Esophagus mucosa (tissue), 1 donor: ENCODE data around the gene ARG1. TPM values are rescaled to one million over a fixed set of nuclear protein-coding genes. Genes with fewer than 3 reads are reported as not detected.
"Not testable (repeated sequence)": the region's sequence is repeated elsewhere in the genome, so short reads cannot be mapped to it uniquely, and the experiment has no call there.

ENCODE experiments used
- ATAC-seq: fragments of 200-7000 bp; cut with Tn5 transposase; one replicate; pipeline ENCODE4 v1.9.1; 2020
- total RNA-seq: library from RNA; stranded (reverse); gene quantifications from one replicate; pipeline ENCODE4 v1.2.4, GENCODE V29; 2023
- donor health status: DM: yes; HTN: yes; CAD: no.

Gene ARG1
- total RNA-seq = not detected

DNA sequence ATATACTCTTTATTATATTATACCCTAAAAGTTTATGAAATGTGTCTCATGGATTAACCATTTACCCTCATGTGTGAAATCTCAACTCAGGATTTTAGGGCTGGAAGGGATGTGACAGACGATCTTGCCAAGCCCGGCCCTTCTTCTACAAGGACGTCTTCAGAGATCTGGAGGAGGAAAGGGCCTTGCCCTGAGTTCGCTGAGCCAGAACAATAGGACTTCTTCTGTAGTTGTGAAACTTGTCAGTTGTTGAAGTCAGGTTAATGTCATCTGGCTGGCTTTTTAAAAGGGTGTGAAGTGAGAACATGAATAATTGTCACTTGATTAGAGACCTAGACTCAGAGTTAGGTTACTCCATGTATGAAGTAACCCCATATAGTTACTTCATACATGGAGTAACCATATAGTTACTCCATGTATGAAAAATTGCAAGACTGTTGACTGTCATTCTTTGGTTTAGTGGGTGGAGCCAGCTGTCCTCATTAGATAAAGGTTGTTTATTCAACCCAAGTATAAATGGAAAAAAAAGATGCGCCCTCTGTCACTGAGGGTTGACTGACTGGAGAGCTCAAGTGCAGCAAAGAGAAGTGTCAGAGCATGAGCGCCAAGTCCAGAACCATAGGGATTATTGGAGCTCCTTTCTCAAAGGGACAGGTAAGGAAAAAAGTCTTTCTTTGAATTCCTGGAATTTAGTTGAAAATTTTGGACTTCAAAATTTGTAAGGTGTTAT lies at the start of gene ARG1:
Gene ARG1 (plus strand): TSS at position 541 of the 730 bp plus-strand sequence. CDS start 57 bp downstream, at position 598.
- ATAC-seq = peak; percentile 23

DNA sequence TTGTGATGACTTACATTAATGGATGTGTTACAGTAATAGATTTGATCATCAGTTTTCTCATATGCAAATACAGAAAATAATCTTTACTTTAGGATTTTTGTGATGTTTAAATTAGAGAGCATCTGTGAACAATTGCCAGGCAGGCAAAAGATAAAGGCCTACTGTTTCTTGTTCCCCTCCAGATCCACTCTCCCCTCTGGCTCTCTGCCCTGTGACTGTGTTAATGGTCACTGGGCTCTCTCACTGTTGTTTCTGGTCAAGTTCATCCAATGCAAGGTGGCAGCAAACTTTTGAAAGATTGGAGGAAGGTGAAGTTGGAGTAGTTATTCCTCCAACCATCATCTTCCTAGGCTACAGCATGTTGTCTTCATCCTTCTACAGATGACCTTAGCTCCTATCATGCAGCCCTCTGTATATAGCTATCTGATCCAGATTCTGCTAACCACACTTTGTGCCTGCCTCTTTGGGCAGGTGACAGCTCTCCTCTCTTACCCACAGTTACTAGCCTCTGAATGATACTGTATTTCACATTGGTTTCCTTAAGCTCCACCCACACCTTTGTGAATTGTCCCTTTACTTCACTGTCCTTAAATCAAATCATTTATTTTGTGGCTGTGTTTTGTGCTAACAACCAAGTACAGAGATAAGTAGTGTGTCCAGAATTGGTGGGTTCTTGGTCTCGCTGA lies 48.9 kb upstream of the ARG1 start:
- no peak for ATAC-seq

GRCh38 chr6:131524695-131525336 lies 48.2 kb upstream of the ARG1 start:
- ATAC-seq = no peak

- not testable (repeated sequence) for ATAC-seq
These were observed 42.1 kb upstream of the ARG1 start for GRCh38 chr6:131530936-131531335.

GRCh38 chr6:131531681-131532080 lies 41.3 kb upstream of the ARG1 start:
- ATAC-seq = not testable (repeated sequence)

DNA sequence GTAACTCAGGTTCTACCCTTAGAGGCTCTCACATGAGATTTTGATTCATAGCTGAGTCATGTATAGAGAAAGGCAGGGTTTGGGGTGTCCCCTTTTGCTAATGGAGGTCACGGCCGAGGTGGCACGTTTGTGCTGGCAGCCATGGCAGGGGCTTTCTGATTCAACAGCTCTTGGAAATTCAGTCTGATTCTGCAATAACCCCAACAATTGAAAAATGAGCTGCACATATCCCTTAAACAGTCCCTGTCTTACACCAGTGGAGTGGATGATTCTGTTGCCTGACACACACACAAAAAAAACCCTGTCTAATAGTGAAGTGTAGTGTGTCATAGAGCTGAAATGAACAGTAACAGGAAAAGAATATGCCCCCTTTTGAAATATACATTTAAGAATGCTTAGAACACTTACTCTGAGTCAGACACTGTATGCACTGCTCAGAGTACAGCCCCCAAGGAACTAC lies 40.4 kb upstream of the ARG1 start:
- ATAC-seq = peak; percentile 13

- not testable (repeated sequence) for ATAC-seq
These were observed 34.4 kb upstream of the ARG1 start for GRCh38 chr6:131538615-131539014.

DNA sequence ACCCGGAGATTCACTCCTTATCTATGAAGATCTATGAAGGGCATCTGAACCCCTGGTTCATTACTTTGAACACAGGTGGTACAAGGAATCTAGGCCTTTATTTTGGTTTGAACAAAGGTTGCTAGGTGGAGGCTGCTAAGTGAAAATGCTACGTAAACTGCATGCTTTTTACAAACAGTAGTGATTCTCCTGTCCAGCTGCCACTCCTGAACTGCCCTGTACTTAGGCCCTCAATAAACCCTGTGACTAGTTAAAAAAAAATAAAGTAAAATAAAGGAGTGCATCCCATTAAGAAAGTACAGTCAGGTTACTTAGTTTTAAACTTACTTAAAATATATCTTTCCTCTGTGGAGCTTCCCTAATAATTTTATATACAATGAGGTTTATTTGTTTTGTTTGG lies 27.7 kb upstream of the ARG1 start:
- ATAC-seq = no peak

DNA sequence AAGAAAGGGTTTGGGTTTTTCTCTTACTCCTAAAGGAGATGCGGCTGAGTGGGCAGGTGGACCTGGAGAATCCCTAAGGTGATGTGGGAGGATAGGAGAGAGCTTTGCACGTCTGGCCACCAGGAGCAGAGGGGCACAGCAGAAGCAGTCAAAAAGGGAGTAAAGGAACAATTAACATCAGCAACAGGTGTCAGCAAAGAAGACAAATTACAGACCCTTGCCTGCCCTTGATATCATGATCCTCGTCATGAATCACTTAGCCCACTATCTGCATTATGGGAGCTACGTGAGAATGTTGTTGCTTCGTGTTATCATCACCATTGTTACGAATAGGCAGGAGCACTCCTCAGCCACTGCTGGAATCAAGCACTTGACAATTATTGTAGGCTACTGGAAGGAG lies 25.5 kb upstream of the ARG1 start:
- ATAC-seq = no peak

- no peak for ATAC-seq
These were observed 24.6 kb upstream of the ARG1 start for GRCh38 chr6:131548441-131548840.

GRCh38 chr6:131549811-131550210 lies 23.2 kb upstream of the ARG1 start:
- ATAC-seq = no peak

DNA sequence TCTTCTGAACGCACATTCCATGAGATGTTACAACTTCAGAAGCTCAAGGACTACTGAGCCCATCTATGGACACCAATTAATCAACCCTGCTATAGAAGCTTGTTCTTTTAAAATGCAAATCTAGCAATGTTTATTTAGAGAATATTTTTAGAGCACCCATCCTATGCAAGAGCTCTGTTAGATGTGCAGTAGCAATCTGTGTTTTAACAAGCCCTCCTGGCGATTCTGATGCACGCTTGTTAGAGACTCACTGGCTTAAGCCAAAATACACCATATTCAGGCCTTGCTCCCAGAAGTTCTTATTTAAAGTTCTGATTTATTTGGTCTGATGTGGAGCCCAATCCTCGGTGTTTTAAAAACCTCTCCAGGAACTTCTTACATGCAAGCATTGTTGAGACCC lies 21.1 kb upstream of the ARG1 start:
- ATAC-seq = no peak

- no peak for ATAC-seq
These were observed 20.5 kb upstream of the ARG1 start for GRCh38 chr6:131552572-131552971.

DNA sequence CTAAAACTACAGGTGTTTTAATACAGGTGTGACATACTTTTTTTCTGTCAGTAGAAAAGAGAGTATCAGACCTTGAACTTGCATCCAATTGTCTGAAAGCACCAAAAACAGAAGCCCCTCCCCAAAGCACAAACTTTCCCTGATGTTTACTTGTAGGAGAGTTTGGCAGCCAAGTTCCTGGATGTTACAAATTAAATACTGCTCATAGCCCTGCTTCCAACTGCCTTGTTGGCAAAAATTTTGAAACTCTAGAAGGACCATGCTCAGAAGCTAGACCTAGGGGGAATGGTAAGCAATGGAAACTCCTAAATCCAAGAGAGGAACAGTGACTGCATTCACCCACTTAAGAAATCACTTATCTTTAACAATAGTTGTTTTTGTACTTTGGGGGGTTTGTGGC lies 17.0 kb upstream of the ARG1 start:
- ATAC-seq = no peak

DNA sequence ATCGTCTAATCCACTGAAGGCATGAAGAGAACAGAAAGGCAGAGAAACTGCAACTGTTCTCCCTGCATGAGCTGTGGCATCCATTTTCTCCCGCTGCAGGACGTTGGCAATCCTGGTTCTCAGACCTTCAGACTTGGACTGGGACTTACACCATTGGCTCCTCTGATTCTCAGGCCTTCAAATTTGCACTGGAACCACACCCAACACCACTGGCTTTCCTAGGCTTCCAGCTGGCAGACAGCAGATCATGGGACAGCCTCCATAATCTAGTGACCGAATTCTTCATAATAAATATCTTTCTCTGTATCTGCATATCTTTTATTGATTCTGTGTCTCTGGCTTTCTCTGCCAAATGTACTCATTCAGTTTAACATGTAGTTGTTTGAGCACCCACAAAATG lies 14.1 kb upstream of the ARG1 start:
- ATAC-seq = no peak

GRCh38 chr6:131561925-131562707 lies 10.9 kb upstream of the ARG1 start:
- no peak for ATAC-seq

- no peak for ATAC-seq
These were observed 8.0 kb upstream of the ARG1 start for GRCh38 chr6:131565056-131565455.

GRCh38 chr6:131568726-131569125 lies 4.3 kb upstream of the ARG1 start:
- no peak for ATAC-seq

- no peak for ATAC-seq
These were observed 1.1 kb downstream of the ARG1 start for GRCh38 chr6:131574133-131574532.

DNA sequence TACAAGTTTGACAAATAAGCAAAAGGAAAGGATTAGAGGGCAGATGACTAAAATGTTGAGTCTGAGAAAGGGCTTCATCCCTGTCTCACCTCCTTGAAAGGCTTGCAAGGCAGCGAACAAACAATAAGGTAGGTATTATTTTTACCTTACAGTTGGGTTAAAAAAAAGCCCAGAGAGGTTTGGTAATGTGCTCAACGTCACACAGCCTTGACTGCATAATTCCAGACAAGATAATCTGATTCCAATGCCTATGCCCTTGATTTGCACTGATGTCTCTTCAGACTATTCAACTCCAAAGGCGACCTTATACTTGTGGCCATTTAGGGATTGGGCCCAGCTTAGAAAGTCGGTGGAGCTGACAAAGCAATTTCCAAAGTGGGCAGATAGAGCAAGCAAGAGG lies 1.7 kb downstream of the ARG1 start:
- ATAC-seq = no peak

- no peak for ATAC-seq
These were observed 2.9 kb downstream of the ARG1 start for GRCh38 chr6:131575834-131576478.

- no peak for ATAC-seq
These were observed 8.5 kb downstream of the ARG1 start for GRCh38 chr6:131581523-131581922.
